ENCODE measurements around the gene CDH22. TPM values are rescaled to one million over a fixed set of nuclear protein-coding genes. Genes with fewer than 3 reads are reported as not detected.

CDH22 gene
- total RNA-seq, 2 donors from 2014 or later, result 0.12 to 0.13 TPM

DNA sequence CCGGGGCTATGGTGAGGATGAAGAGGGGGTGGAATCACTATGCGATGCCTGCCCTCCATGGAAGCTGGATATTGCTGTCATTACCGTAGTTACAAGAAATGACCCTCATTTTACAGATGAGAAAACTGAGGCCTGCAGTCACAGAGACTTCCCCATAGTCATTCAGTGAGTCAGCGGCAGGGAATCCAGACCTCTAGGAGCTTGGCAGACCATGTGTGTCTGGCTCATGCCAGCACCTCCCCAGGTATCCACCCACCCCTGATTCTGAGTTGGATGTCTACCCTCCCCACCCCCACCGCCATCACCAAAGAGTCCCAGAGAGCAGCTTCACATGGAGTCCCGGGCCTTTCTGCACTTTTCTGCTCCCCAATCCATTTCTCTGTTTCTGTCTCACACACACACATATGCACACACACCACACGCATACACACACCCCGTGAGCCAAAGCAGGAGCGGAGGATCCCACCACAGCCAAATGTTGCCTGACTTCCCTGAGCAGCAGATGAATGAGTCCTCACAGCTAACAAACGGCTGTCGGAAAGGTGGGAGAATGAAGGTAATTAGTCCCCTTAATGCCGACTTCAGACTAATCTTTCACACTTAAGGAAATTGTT lies 24.8 kb downstream of the CDH22 start:
- intact Hi-C loops (cut with DNase I), result no loop called here
- Histone ChIP-seq H3K9ac (ENCODE audit: low read depth in 2 of 2, low read length in 2 of 2) (no peak overlapping the region), H3K4me1 (no peaks in the 10 kb centered on the region), H3K36me3 (no peaks in the 10 kb centered on the region), H3K9me3 (no peaks in the 10 kb centered on the region), H3K4me3 (no peak overlapping the region), H3K27ac (no peak overlapping the region), H3K27me3 (peaks cover 6% of the 10 kb centered on the region)
- TF ChIP-seq, protein P1, sequence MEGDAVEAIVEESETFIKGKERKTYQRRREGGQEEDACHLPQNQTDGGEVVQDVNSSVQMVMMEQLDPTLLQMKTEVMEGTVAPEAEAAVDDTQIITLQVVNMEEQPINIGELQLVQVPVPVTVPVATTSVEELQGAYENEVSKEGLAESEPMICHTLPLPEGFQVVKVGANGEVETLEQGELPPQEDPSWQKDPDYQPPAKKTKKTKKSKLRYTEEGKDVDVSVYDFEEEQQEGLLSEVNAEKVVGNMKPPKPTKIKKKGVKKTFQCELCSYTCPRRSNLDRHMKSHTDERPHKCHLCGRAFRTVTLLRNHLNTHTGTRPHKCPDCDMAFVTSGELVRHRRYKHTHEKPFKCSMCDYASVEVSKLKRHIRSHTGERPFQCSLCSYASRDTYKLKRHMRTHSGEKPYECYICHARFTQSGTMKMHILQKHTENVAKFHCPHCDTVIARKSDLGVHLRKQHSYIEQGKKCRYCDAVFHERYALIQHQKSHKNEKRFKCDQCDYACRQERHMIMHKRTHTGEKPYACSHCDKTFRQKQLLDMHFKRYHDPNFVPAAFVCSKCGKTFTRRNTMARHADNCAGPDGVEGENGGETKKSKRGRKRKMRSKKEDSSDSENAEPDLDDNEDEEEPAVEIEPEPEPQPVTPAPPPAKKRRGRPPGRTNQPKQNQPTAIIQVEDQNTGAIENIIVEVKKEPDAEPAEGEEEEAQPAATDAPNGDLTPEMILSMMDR (IDR thresholded peaks at IDR 0.05), result no peak
- DNase-seq, result no peak

DNA sequence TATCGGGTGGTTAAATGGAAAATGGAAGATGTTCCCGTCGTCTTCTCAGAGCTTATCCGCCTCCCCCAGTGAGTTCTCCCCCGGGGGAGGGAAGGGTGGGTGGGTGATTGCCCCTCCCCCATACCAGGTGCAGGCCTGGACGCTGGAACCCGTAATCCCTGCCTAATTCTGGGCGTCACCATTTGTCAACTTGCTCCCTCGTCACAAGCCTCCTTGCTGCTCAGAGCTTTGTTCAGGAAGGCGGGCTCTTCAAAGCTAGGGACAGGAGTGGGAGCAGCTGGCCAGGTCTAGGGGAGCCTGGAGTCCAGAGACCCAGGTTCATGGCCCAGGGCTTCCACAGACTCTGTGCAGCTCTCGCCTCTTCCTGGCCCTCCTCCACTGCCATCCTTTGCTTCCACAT lies 25.6 kb downstream of the CDH22 start:
- DNase-seq, result no peak
- intact Hi-C loops (cut with DNase I), result no loop called here
- H3K4me1 ChIP-seq, result no peaks in the 10 kb centered on the region
- no peaks in the 10 kb centered on the region for H3K36me3 ChIP-seq
- no peak overlapping the region for H3K27ac ChIP-seq
- H3K9ac ChIP-seq (ENCODE audit: low read depth in 2 of 2, low read length in 2 of 2), result no peak overlapping the region
- TF ChIP-seq, protein P1 (IDR thresholded peaks at IDR 0.05), result no peak
- H3K9me3 ChIP-seq, result no peaks in the 10 kb centered on the region
- no peak overlapping the region for H3K4me3 ChIP-seq
- H3K27me3 ChIP-seq, result peaks cover 6% of the 10 kb centered on the region

DNA sequence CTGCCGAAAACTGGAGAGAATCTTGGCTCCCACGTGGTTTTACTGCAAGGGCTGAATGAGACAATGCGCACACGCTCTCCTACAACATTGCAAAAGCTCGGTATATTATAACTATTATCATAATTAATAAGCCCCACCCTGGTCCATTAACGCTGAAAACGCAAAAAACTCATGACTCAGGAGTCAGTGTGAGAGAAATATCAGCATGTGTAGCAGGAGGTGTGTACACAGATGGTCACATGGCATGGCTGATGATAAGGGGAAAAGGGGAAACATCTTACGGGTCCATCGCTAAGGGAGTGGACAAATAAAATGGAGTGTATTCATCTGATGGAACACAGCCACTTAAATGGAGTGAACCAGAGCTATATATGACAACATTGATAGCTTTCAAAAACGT lies 29.2 kb downstream of the CDH22 start:
- no peak overlapping the region for H3K27ac ChIP-seq
- no peaks in the 10 kb centered on the region for H3K9me3 ChIP-seq
- H3K4me1 ChIP-seq, result no peaks in the 10 kb centered on the region
- intact Hi-C loops (cut with DNase I), result no loop called here
- TF ChIP-seq, protein P1 (IDR thresholded peaks at IDR 0.05), result no peak
- H3K27me3 ChIP-seq, result no peaks in the 10 kb centered on the region
- no peak overlapping the region for H3K9ac ChIP-seq (ENCODE audit: low read depth in 2 of 2, low read length in 2 of 2)
- no peak for DNase-seq
- H3K4me3 ChIP-seq, result no peak overlapping the region
- H3K36me3 ChIP-seq, result no peaks in the 10 kb centered on the region

DNA sequence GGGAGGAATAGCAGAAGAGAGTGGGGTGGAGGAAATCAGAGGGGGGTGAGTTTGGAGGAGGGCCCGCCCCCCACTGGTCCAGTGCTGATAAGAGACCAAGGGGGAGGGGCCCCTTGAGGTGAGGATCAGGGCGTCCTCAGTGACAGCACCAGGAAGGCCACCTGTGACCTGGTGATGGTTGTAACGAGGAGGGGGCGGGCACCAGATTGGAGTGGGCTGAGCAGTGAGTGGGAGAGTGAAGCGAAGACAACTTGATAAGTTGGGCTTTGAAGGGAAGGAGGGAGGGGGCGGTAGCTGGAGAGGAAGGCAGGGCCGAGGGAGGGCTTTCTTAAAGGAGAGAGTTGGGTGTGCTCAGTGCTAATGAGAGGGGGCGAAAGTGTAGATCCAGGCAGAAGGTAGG lies 30.7 kb downstream of the CDH22 start:
- Histone ChIP-seq H3K27ac (no peak overlapping the region), H3K4me3 (no peak overlapping the region), H3K9ac (ENCODE audit: low read depth in 2 of 2, low read length in 2 of 2) (no peak overlapping the region), H3K4me1 (no peaks in the 10 kb centered on the region), H3K27me3 (no peaks in the 10 kb centered on the region), H3K9me3 (no peaks in the 10 kb centered on the region), H3K36me3 (no peaks in the 10 kb centered on the region)
- TF ChIP-seq, protein P1 (IDR thresholded peaks at IDR 0.05), result no peak
- intact Hi-C loops (cut with DNase I), result no loop called here
- no peak for DNase-seq

DNA sequence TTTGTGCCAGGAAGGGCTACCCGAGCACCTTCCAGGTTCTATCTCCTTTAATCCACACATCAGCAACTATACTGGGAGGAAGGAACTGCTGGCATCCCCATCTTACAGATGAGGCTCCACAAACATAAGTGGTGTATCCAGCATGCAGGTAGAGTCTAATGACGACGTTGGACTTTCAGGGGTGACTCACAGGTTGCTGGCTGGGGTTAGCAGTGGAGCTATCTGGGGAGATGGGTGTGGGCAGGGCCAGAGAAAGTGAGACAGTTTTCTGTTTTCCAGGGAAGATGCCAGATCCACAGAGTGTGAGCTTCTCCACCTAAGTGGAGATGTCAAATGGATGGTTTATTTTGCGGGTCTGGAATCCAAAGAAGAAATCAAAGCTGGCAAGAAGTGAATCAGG lies 31.8 kb downstream of the CDH22 start:
- H3K4me1 ChIP-seq, result no peaks in the 10 kb centered on the region
- no peak for DNase-seq
- intact Hi-C loops (cut with DNase I), result no loop called here
- H3K4me3 ChIP-seq, result no peak overlapping the region
- TF ChIP-seq, protein P1 (IDR thresholded peaks at IDR 0.05), result no peak
- no peaks in the 10 kb centered on the region for H3K27me3 ChIP-seq
- H3K9ac ChIP-seq (ENCODE audit: low read depth in 2 of 2, low read length in 2 of 2), result no peak overlapping the region
- no peak overlapping the region for H3K27ac ChIP-seq
- no peaks in the 10 kb centered on the region for H3K36me3 ChIP-seq
- H3K9me3 ChIP-seq, result no peaks in the 10 kb centered on the region

All from colonic mucosa (tissue), 4 donors.